ENCODE measurements around the gene ZNF728. TPM values are rescaled to one million over a fixed set of nuclear protein-coding genes. Genes with fewer than 3 reads are reported as not detected.
"Not testable (repeated sequence)": the region's sequence is repeated elsewhere in the genome, so short reads cannot be mapped to it uniquely, and the experiment has no call there.

The ZNF728 gene
- total RNA-seq, 1 donor from 2014 or later: not detected

DNA sequence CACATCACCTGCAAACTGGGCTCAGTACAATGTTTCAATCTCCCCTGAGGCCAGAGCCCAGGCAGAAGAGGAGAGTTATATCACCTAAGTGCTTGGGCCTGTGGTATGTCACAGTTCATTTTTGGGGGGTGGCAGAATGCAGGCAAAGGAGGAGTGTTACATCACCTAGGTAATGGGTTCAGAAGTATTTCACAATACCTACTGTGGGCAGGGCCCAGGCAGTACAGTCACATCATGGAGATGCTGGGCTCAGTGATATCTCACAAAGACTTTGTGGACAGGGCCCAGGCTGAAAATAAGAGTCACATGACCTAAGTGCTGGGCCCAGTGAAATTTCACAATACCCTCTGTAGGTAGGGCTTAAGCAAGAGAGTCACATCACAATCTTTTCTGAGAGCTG lies 12.7 kb upstream of the ZNF728 start:
- DNase-seq (ENCODE audit: extremely low spot score, unreplicated experiment): no peak
- H3K27me3 Mint-ChIP-seq (ENCODE audit: unreplicated experiment): no peaks in the 10 kb centered on the region
- no peak overlapping the region for H3K27ac Mint-ChIP-seq (ENCODE audit: unreplicated experiment)
- H3K9me3 Mint-ChIP-seq (ENCODE audit: unreplicated experiment): peaks cover 72% of the 10 kb centered on the region
- no peak overlapping the region for H3K4me3 Mint-ChIP-seq (ENCODE audit: unreplicated experiment)
- TF ChIP-seq, protein P1, sequence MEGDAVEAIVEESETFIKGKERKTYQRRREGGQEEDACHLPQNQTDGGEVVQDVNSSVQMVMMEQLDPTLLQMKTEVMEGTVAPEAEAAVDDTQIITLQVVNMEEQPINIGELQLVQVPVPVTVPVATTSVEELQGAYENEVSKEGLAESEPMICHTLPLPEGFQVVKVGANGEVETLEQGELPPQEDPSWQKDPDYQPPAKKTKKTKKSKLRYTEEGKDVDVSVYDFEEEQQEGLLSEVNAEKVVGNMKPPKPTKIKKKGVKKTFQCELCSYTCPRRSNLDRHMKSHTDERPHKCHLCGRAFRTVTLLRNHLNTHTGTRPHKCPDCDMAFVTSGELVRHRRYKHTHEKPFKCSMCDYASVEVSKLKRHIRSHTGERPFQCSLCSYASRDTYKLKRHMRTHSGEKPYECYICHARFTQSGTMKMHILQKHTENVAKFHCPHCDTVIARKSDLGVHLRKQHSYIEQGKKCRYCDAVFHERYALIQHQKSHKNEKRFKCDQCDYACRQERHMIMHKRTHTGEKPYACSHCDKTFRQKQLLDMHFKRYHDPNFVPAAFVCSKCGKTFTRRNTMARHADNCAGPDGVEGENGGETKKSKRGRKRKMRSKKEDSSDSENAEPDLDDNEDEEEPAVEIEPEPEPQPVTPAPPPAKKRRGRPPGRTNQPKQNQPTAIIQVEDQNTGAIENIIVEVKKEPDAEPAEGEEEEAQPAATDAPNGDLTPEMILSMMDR (IDR thresholded peaks at IDR 0.05): no peak
- no peaks in the 10 kb centered on the region for H3K36me3 Mint-ChIP-seq (ENCODE audit: unreplicated experiment)
- no peaks in the 10 kb centered on the region for H3K4me1 Mint-ChIP-seq (ENCODE audit: unreplicated experiment)

DNA sequence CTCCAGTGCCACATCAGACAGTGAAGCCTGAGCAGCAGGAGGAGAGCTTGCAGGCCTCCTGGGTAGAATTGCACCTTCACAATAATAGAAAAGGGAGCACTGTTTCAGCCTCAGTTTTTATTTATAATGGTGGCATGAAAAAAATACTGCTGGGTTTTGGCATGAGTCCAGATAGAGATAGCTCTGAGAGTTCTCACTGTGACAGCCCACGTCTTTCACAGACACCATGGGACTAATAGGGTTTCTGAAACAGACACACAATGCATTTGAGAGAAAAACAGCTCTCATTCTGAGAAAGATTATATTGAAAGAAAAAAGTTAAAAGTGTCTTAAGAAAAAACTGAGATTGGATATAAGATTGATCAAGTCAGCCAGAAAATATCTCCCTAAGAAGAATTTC lies 8.0 kb downstream of the ZNF728 start:
- H3K4me3 Mint-ChIP-seq (ENCODE audit: unreplicated experiment); H3K36me3 Mint-ChIP-seq (ENCODE audit: unreplicated experiment); H3K4me1 Mint-ChIP-seq (ENCODE audit: unreplicated experiment); H3K27ac Mint-ChIP-seq (ENCODE audit: unreplicated experiment); H3K27me3 Mint-ChIP-seq (ENCODE audit: unreplicated experiment); DNase-seq (ENCODE audit: extremely low spot score, unreplicated experiment): not testable (repeated sequence)
- peaks cover 52% of the 10 kb centered on the region for H3K9me3 Mint-ChIP-seq (ENCODE audit: unreplicated experiment)

DNA sequence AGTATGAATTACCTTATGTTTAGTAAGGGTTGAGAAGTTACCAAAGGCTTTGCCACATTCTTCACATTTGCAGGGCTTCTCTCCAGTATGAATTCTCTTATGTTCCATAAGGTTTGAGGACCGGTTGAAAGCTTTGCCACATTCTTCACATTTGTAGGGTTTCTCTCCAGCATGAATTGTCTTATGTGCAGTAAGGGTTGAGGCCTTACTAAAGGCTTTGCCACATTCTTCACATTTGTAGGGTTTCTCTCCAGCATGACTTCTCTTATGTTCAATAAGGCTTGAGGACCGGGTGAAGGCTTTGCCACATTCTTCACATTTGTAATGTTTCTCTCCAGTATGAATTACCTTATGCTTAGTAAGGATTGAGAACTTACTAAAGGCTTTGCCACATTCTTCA lies 26.7 kb downstream of the ZNF728 start:
- TF ChIP-seq, protein P1 (IDR thresholded peaks at IDR 0.05): no peak
- Mint-ChIP-seq H3K4me3 (ENCODE audit: unreplicated experiment) (no peak overlapping the region), H3K4me1 (ENCODE audit: unreplicated experiment) (no peaks in the 10 kb centered on the region), H3K36me3 (ENCODE audit: unreplicated experiment) (peaks cover 3% of the 10 kb centered on the region), H3K27ac (ENCODE audit: unreplicated experiment) (no peak overlapping the region), H3K27me3 (ENCODE audit: unreplicated experiment) (no peaks in the 10 kb centered on the region), H3K9me3 (ENCODE audit: unreplicated experiment) (peaks cover 47% of the 10 kb centered on the region)
- no peak for DNase-seq (ENCODE audit: extremely low spot score, unreplicated experiment)

DNA sequence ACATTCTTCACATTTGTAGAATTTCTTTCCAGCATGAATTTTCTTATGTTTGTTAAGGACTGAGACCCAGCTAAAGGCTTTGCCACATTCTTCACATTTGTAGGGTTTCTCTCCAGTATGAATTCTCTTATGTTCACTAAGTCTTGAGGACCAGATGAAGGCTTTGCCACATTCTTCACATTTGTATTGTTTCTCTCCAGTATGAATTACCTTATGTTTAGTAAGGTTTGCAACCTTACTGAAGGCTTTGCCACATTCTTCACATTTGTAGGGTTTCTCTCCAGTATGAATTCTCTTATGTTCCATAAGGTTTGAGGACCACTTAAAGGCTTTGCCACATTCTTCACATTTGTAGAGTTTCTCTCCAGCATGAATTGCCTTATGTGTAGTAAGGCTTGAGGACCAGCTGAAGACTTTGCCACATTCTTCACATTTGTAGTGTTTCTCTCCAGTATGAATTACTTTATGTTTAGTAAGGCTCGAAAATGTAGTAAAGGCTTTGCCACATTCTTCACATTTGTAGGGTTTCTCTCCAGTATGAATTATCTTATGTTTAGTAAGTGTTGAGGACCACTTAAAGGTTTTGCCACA lies 27.3 kb downstream of the ZNF728 start:
- H3K27ac Mint-ChIP-seq (ENCODE audit: unreplicated experiment); H3K36me3 Mint-ChIP-seq (ENCODE audit: unreplicated experiment); H3K4me1 Mint-ChIP-seq (ENCODE audit: unreplicated experiment); H3K4me3 Mint-ChIP-seq (ENCODE audit: unreplicated experiment); DNase-seq (ENCODE audit: extremely low spot score, unreplicated experiment); H3K27me3 Mint-ChIP-seq (ENCODE audit: unreplicated experiment): not testable (repeated sequence)
- peaks cover 42% of the 10 kb centered on the region for H3K9me3 Mint-ChIP-seq (ENCODE audit: unreplicated experiment)

DNA sequence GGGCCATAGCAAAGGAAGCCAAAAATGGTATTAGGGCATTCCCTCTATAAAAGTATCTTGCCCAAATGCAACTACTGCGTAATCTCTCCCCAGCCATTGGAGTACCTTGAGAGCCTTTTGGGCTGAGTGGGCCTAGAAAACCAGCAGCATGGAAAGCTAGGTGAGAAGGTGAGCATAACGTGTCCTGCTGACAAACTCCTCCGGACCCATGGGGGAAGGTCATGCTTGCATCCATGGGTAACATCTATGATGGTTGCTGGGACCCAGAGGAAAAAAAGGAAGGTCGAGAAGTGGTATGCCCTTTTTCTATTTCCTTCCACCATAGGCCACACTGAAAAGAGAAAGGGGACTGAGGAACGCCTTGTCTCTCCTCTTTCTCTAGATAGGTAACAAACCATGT lies 57.4 kb downstream of the ZNF728 start:
- Mint-ChIP-seq H3K9me3 (ENCODE audit: unreplicated experiment) (peaks cover 38% of the 10 kb centered on the region), H3K27me3 (ENCODE audit: unreplicated experiment) (no peaks in the 10 kb centered on the region), H3K4me3 (ENCODE audit: unreplicated experiment) (no peak overlapping the region), H3K4me1 (ENCODE audit: unreplicated experiment) (no peaks in the 10 kb centered on the region), H3K36me3 (ENCODE audit: unreplicated experiment) (no peaks in the 10 kb centered on the region), H3K27ac (ENCODE audit: unreplicated experiment) (no peak overlapping the region)
- no peak for DNase-seq (ENCODE audit: extremely low spot score, unreplicated experiment)
- TF ChIP-seq, protein P1 (IDR thresholded peaks at IDR 0.05): no peak

DNA sequence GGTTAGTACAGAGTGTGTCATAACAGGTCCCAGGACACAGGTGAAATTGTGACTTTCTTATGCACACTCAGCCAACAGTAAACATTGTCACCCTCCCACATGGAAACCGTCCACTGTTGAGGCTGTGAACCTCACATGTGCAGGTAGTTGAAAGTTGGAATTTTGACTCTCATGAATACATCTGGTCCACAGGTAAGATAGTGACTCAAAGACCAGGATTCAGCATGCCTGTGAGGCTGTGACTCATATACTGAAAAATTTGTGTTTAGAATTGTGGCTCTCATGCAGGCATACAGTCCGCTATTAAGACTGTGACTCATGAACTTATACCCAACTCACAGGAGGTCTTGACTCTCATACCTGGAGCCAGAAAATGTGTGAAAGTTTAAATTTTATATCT lies 67.8 kb downstream of the ZNF728 start:
- Mint-ChIP-seq H3K36me3 (ENCODE audit: unreplicated experiment) (no peaks in the 10 kb centered on the region), H3K27ac (ENCODE audit: unreplicated experiment) (no peak overlapping the region), H3K4me1 (ENCODE audit: unreplicated experiment) (no peaks in the 10 kb centered on the region), H3K27me3 (ENCODE audit: unreplicated experiment) (no peaks in the 10 kb centered on the region), H3K4me3 (ENCODE audit: unreplicated experiment) (no peak overlapping the region), H3K9me3 (ENCODE audit: unreplicated experiment) (peaks cover 56% of the 10 kb centered on the region)
- no peak for DNase-seq (ENCODE audit: extremely low spot score, unreplicated experiment)
- TF ChIP-seq, protein P1 (IDR thresholded peaks at IDR 0.05): no peak

DNA sequence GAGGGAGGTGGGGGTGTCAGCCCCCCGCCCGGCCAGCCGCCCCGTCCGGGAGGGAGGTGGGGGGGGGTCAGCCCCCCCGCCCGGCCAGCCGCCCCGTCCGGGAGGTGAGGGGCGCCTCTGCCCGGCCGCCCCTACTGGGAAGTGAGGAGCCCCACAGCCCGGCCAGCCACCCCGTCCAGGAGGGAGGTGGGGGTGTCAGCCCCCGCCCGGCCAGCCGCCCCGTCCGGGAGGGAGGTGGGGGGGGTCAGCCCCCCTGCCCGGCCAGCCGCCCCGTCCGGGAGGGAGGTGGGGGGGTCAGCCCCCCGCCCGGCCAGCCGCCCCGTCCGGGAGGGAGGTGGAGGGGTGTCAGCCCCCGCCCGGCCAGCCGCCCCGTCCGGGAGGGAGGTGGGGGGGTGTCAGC lies 75.4 kb downstream of the ZNF728 start:
- H3K9me3 Mint-ChIP-seq (ENCODE audit: unreplicated experiment): peaks cover 26% of the 10 kb centered on the region
- H3K27me3 Mint-ChIP-seq (ENCODE audit: unreplicated experiment); DNase-seq (ENCODE audit: extremely low spot score, unreplicated experiment); H3K27ac Mint-ChIP-seq (ENCODE audit: unreplicated experiment); H3K36me3 Mint-ChIP-seq (ENCODE audit: unreplicated experiment); H3K4me1 Mint-ChIP-seq (ENCODE audit: unreplicated experiment); H3K4me3 Mint-ChIP-seq (ENCODE audit: unreplicated experiment): not testable (repeated sequence)

DNA sequence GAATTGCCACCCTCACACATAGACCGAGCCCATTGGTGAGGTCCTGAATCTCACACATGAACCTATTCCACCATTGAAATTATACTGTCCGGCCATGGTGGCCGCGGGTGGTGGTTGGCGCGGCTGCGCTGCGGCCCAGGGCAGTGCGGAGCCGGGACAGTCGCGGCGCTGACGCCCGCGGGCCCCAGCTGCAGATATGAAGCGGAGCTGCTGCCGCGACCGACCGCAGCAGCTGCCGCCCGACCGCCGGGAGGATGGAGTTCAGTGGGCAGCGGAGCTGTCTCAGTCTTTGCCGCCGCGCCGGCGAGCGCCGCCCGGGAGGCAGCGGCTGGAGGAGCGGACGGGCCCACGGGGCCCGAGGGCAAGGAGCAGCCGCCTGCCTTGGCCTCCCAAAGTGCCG lies 77.8 kb downstream of the ZNF728 start:
- not testable (repeated sequence) for H3K4me3 Mint-ChIP-seq (ENCODE audit: unreplicated experiment); H3K27ac Mint-ChIP-seq (ENCODE audit: unreplicated experiment); DNase-seq (ENCODE audit: extremely low spot score, unreplicated experiment); H3K27me3 Mint-ChIP-seq (ENCODE audit: unreplicated experiment); H3K4me1 Mint-ChIP-seq (ENCODE audit: unreplicated experiment); H3K36me3 Mint-ChIP-seq (ENCODE audit: unreplicated experiment)
- H3K9me3 Mint-ChIP-seq (ENCODE audit: unreplicated experiment): peaks cover 43% of the 10 kb centered on the region

All from osteocyte (in vitro differentiated cells).